A673 (cell line): ENCODE results near the gene TTYH3. TPM values are rescaled to one million over a fixed set of nuclear protein-coding genes. Genes with fewer than 3 reads are reported as not detected.

Experiments used
- BruUV-seq: library from RNA; stranded (reverse); fragments of 400-500 nt; replicated peaks from 2 replicates; lab custom pipeline; 2021; lab: Mats Ljungman, UMichigan
- CTCF ChIA-PET: fragments of 300-600 bp; sonication (Branson Sonifier 250); formaldehyde crosslinking; loops from one replicate; lab custom pipeline; 2022; ENCODE audit warnings: antibody characterized with exemption; lab: Charles Lee
- POLR2A ChIA-PET: fragments of 300-600 bp; sonication (Branson Sonifier 250); formaldehyde crosslinking; loops from one replicate; lab custom pipeline; 2022; ENCODE audit warnings: antibody characterized with exemption; ENCODE audit not compliant: low non-redundant PET; lab: Charles Lee
- DNase-seq: peaks from one replicate; pipeline ENCODE4 v3.0.0-alpha.2; 2015; ENCODE audit warnings: low spot score
- H3K27ac ChIP-seq: fragments of 200-600 bp; sonication (generic); 2 replicates; pipeline ENCODE4 v1.5.1; 2016; ENCODE audit warnings: mixed run types, low read depth, mild to moderate bottlenecking, mixed read lengths, antibody characterized with exemption, low read length; ENCODE audit not compliant: poor library complexity, severe bottlenecking
- H3K27me3 ChIP-seq: fragments of 200-600 bp; sonication (generic); replicated peaks from 2 replicates; pipeline ENCODE4 v1.6.1; 2017; ENCODE audit warnings: mixed run types, low read depth, mild to moderate bottlenecking, mixed read lengths, antibody characterized with exemption, low read length; ENCODE audit not compliant: insufficient read depth, poor library complexity
- H3K36me3 ChIP-seq: fragments of 200-600 bp; sonication (generic); 2 replicates; pipeline ENCODE4 v1.6.1; 2016; ENCODE audit warnings: mixed run types, mild to moderate bottlenecking, mixed read lengths, antibody characterized with exemption, low read length; ENCODE audit not compliant: insufficient read depth, poor library complexity, severe bottlenecking
- H3K4me1 ChIP-seq: fragments of 200-600 bp; sonication (generic); 2 replicates; pipeline ENCODE4 v1.6.1; 2017; ENCODE audit warnings: mixed run types, mild to moderate bottlenecking, mixed read lengths, antibody characterized with exemption, low read length; ENCODE audit not compliant: insufficient read depth, poor library complexity, severe bottlenecking
- H3K4me3 ChIP-seq: fragments of 200-600 bp; sonication (generic); 2 replicates; pipeline ENCODE4 v1.5.1; 2016; ENCODE audit warnings: low read depth, mixed run types, mild to moderate bottlenecking, mixed read lengths, low read length; ENCODE audit not compliant: poor library complexity, severe bottlenecking
- H3K9me3 ChIP-seq: fragments of 200-600 bp; sonication (generic); 2 replicates; pipeline ENCODE4 v1.6.1; 2016; ENCODE audit warnings: mixed run types, low read depth, mild to moderate bottlenecking, mixed read lengths, antibody characterized with exemption, low read length; ENCODE audit not compliant: poor library complexity, severe bottlenecking
- CTCF ChIP-seq: fragments of 300-800, 200-600 bp; sonication (generic); conservative IDR thresholded peaks from 2 replicates; pipeline ENCODE4 v1.5.1; 2017; ENCODE audit warnings: low read depth, mild to moderate bottlenecking, antibody characterized with exemption, low read length, moderate library complexity, mixed read lengths
- EZH2 ChIP-seq: fragments of 200-600 bp; sonication (generic); IDR thresholded peaks from 2 replicates; pipeline ENCODE4 v1.6.1; 2017; ENCODE audit warnings: borderline replicate concordance, low read depth, mild to moderate bottlenecking, mixed read lengths, antibody characterized with exemption, low read length; ENCODE audit not compliant: poor library complexity, severe bottlenecking
- intact Hi-C: fragments of 100-400 bp; cut with micrococcal nuclease; formaldehyde crosslinking; loops from one replicate; pipeline ENCODE4 v1.10.0; 2022; ENCODE audit not compliant: unreplicated experiment
- total RNA-seq: library from RNA; stranded (reverse); gene quantifications from 2 replicates; pipeline ENCODE4 v1.2.3, GENCODE V29; 2021

Gene TTYH3
- total RNA-seq, 1 experiment from 2014 or later = 248 TPM

- intact Hi-C loops = no loop called here
- CTCF ChIA-PET = no interaction called here
- H3K4me1 ChIP-seq = no peaks in the 10 kb centered on the region
- POLR2A ChIA-PET = interaction anchor here (0.6 kb wide), 1 partner anchor 118 kb away, joined by 4 read pairs; no protein-coding TSS in a partner anchor
- no TSS peak for BruUV-seq
- no peak overlapping the region for H3K4me3 ChIP-seq
- H3K36me3 ChIP-seq = peaks cover 19% of the 10 kb centered on the region
- H3K27me3 ChIP-seq = no peaks in the 10 kb centered on the region
- DNase-seq = no peak
- no peak overlapping the region for H3K27ac ChIP-seq
- no peak for TF ChIP-seq CTCF
- TF ChIP-seq EZH2 = no peak
- no peaks in the 10 kb centered on the region for H3K9me3 ChIP-seq
Observed at GRCh38 chr7:2602406-2603043, 29.3 kb upstream of the TTYH3 start.

- intact Hi-C loops = no loop called here
- Histone ChIP-seq H3K4me3 (no peak overlapping the region), H3K4me1 (no peaks in the 10 kb centered on the region), H3K27me3 (no peaks in the 10 kb centered on the region), H3K9me3 (no peaks in the 10 kb centered on the region), H3K36me3 (peaks cover 11% of the 10 kb centered on the region), H3K27ac (no peak overlapping the region)
- BruUV-seq = no TSS peak
- DNase-seq = no peak
- TF ChIP-seq CTCF (no peak), EZH2 (no peak)
- CTCF ChIA-PET = no interaction called here
- POLR2A ChIA-PET = interaction anchor here (0.6 kb wide), 1 partner anchor 118 kb away, joined by 4 read pairs; no protein-coding TSS in a partner anchor
Observed at GRCh38 chr7:2603044-2603965, 28.5 kb upstream of the TTYH3 start.

- DNase-seq = no peak
- no TSS peak for BruUV-seq
- no peaks in the 10 kb centered on the region for H3K27me3 ChIP-seq
- POLR2A ChIA-PET = no interaction called here
- H3K9me3 ChIP-seq = no peaks in the 10 kb centered on the region
- CTCF ChIA-PET = no interaction called here
- H3K4me3 ChIP-seq = no peak overlapping the region
- H3K4me1 ChIP-seq = no peaks in the 10 kb centered on the region
- intact Hi-C loops = no loop called here
- TF ChIP-seq EZH2 (no peak), CTCF (no peak)
- H3K36me3 ChIP-seq = peaks cover 3% of the 10 kb centered on the region
- no peak overlapping the region for H3K27ac ChIP-seq
Observed at GRCh38 chr7:2604608-2605174, 27.1 kb upstream of the TTYH3 start.
